Neural cell (in vitro differentiated cells): ENCODE measurements around the gene C9orf78. TPM values are rescaled to one million over a fixed set of nuclear protein-coding genes. Genes with fewer than 3 reads are reported as not detected.

ENCODE experiments used
- H2AFZ ChIP-seq: fragments of 200-600, 300-800 bp; sonication (generic), shearing (Covaris generic); 2 replicates; pipeline ENCODE4 v1.6.0; 2014; ENCODE audit warnings: low read depth, mild to moderate bottlenecking, antibody characterized with exemption, low read length, moderate library complexity
- H3F3A ChIP-seq: fragments of 200-600 bp; shearing (Covaris generic); 2 replicates; pipeline ENCODE4 v1.6.1; 2016; ENCODE audit warnings: mild to moderate bottlenecking, moderate library complexity, mixed read lengths, antibody characterized with exemption, low read length; ENCODE audit not compliant: insufficient read depth, poor library complexity, severe bottlenecking
- H3K27ac ChIP-seq: fragments of 200-600, 300-800 bp; sonication (generic), shearing (Covaris generic); 2 replicates; pipeline ENCODE4 v1.5.1; 2014; ENCODE audit warnings: mild to moderate bottlenecking, low read length, moderate library complexity
- H3K27me3 ChIP-seq: fragments of 300-800, 200-600 bp; sonication (generic), shearing (Covaris generic); 2 replicates; pipeline ENCODE4 v1.6.0; 2014; ENCODE audit warnings: mild to moderate bottlenecking, low read depth, low read length, moderate library complexity; ENCODE audit not compliant: insufficient read depth
- H3K36me3 ChIP-seq: fragments of 300-800, 200-600 bp; sonication (generic), shearing (Covaris generic); 2 replicates; pipeline ENCODE4 v1.5.1; 2014; ENCODE audit warnings: mild to moderate bottlenecking, antibody characterized with exemption, low read length, moderate library complexity; ENCODE audit not compliant: insufficient read depth
- H3K4me2 ChIP-seq: fragments of 300-800, 200-600 bp; sonication (generic), shearing (Covaris generic); 2 replicates; pipeline ENCODE4 v1.6.0; 2014; ENCODE audit warnings: mild to moderate bottlenecking, low read length
- H3K4me3 ChIP-seq: fragments of 300-800, 200-600 bp; sonication (generic), shearing (Covaris generic); 2 replicates; pipeline ENCODE4 v1.5.1; 2014; ENCODE audit warnings: mild to moderate bottlenecking, low read length, moderate library complexity
- H3K79me2 ChIP-seq: fragments of 200-600 bp; shearing (Covaris generic); replicated peaks from 2 replicates; pipeline ENCODE4 v1.6.0; 2014; ENCODE audit warnings: mild to moderate bottlenecking, low read length, moderate library complexity; ENCODE audit not compliant: insufficient read depth
- H3K9ac ChIP-seq: fragments of 300-800, 200-600 bp; sonication (generic), shearing (Covaris generic); 2 replicates; pipeline ENCODE4 v1.6.1; 2016; ENCODE audit warnings: mild to moderate bottlenecking, low read length, mixed read lengths
- H3K9me2 ChIP-seq: fragments of 200-600 bp; shearing (Covaris generic); 2 replicates; pipeline ENCODE4 v1.6.1; 2016; ENCODE audit warnings: mild to moderate bottlenecking, low read length, mixed read lengths; ENCODE audit not compliant: insufficient read depth
- H3K9me3 ChIP-seq: fragments of 200-600, 300-800 bp; sonication (generic), shearing (Covaris generic); 2 replicates; pipeline ENCODE4 v1.6.1; 2016; ENCODE audit warnings: mild to moderate bottlenecking, mixed run types, low read length, moderate library complexity, mixed read lengths
- H4K20me1 ChIP-seq: fragments of 200-600 bp; shearing (Covaris generic); 2 replicates; pipeline ENCODE4 v1.6.1; 2016; ENCODE audit warnings: mild to moderate bottlenecking, mixed run types; ENCODE audit not compliant: insufficient read depth
- EP300 ChIP-seq: fragments of 450-650 bp; conservative IDR thresholded peaks from 2 replicates; pipeline ENCODE4 v1.6.1; 2014; ENCODE audit warnings: antibody characterized with exemption, mild to moderate bottlenecking, moderate library complexity; ENCODE audit not compliant: poor library complexity, severe bottlenecking
- EZH2 ChIP-seq: fragments of 200-600, 300-800 bp; shearing (Covaris generic), sonication (generic); IDR thresholded peaks from 2 replicates; pipeline ENCODE4 v1.6.1; 2014; ENCODE audit warnings: antibody characterized with exemption, low read length, borderline replicate concordance, mild to moderate bottlenecking; ENCODE audit not compliant: insufficient read depth, poor library complexity, severe bottlenecking
- MXI1 ChIP-seq: fragments of 450-650 bp; conservative IDR thresholded peaks from 2 replicates; pipeline ENCODE4 v1.6.1; 2014; ENCODE audit warnings: antibody characterized with exemption, mild to moderate bottlenecking; ENCODE audit not compliant: poor library complexity, severe bottlenecking
- POLR2AphosphoS5 ChIP-seq: IDR thresholded peaks from 2 replicates; pipeline ENCODE4 v1.6.1; 2012
- RAD21 ChIP-seq: fragments of 450-650 bp; conservative IDR thresholded peaks from 2 replicates; pipeline ENCODE4 v1.6.1; 2014; ENCODE audit warnings: antibody characterized with exemption, mild to moderate bottlenecking, moderate library complexity
- REST ChIP-seq: IDR thresholded peaks from 2 replicates; pipeline ENCODE4 v1.6.1; 2012; ENCODE audit warnings: borderline replicate concordance
- SMC3 ChIP-seq: fragments of 450-650 bp; conservative IDR thresholded peaks from 2 replicates; pipeline ENCODE4 v1.6.1; 2014; ENCODE audit warnings: antibody characterized with exemption, mild to moderate bottlenecking, moderate library complexity; ENCODE audit not compliant: poor library complexity
- TAF1 ChIP-seq: IDR thresholded peaks from 2 replicates; pipeline ENCODE4 v1.6.1; 2012; ENCODE audit warnings: low read depth
- polyA plus RNA-seq: library from polyadenylated mRNA; depleted of rRNA; stranded (reverse); fragments of >200 nt; gene quantifications from 2 replicates; pipeline ENCODE4 v1.2.3, GENCODE V29; 2014
- TF ChIP-seq, protein P1 (sequence below): fragments of 450-650 bp; IDR thresholded peaks from 2 replicates; pipeline ENCODE4 v1.5.1; 2014; ENCODE audit warnings: antibody characterized with exemption, mild to moderate bottlenecking, moderate library complexity; ENCODE audit not compliant: poor library complexity, severe bottlenecking

C9orf78 gene
- polyA plus RNA-seq, 1 donor from 2014 or later: 91.3 TPM

DNA sequence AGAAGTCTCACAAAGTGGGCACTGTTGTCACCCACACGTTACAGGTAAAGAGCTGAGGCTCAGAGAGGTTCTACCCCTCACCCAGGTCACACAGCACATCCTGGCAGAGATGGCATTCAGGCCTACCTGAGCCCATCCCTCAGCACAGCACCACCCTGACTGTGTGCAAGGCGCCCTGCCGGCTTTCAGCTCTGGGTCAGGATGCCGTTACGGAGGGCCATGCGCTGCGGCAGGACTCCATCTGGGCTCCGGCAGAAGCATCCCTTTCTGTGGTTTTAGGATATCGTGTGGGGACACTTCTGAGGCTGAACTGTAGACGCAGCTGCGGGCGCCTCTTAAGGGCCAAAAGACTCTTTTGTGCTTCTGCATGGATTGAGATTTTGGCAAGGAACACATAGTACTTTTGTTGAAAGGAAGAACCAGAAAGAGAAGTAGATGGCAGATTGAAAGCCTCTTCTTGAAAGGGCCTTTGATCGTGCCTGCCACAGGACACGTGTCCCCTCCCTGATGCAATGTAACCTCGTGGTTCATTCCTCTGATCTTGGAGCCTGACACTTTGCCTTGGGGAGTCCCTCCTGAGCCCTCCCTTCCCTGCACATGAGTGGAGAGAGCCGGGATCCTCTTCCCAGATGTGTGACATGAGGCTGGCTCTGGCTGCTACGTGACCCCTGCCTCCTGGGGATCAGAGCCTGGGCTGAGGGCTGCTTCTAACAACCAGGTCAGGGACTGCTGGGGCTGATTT is 31.5 kb upstream of the C9orf78 start:
- Histone ChIP-seq H3K4me2 (no peak overlapping the region), H3K4me3 (no peak overlapping the region), H3K9me3 (no peaks in the 10 kb centered on the region), H3K27ac (no peak overlapping the region), H3K79me2 (no peaks in the 10 kb centered on the region), H3F3A (no peaks in the 10 kb centered on the region), H3K36me3 (no peaks in the 10 kb centered on the region), H3K9ac (no peak overlapping the region), H4K20me1 (no peaks in the 10 kb centered on the region), H3K27me3 (no peaks in the 10 kb centered on the region), H3K9me2 (no peaks in the 10 kb centered on the region), H2AFZ (no peak overlapping the region)
- TF ChIP-seq TAF1: no peak
- no peak for TF ChIP-seq EZH2
- TF ChIP-seq SMC3: no peak
- no peak for TF ChIP-seq EP300
- no peak for TF ChIP-seq REST
- no peak for TF ChIP-seq RAD21
- TF ChIP-seq MXI1: no peak
- TF ChIP-seq, protein P1, sequence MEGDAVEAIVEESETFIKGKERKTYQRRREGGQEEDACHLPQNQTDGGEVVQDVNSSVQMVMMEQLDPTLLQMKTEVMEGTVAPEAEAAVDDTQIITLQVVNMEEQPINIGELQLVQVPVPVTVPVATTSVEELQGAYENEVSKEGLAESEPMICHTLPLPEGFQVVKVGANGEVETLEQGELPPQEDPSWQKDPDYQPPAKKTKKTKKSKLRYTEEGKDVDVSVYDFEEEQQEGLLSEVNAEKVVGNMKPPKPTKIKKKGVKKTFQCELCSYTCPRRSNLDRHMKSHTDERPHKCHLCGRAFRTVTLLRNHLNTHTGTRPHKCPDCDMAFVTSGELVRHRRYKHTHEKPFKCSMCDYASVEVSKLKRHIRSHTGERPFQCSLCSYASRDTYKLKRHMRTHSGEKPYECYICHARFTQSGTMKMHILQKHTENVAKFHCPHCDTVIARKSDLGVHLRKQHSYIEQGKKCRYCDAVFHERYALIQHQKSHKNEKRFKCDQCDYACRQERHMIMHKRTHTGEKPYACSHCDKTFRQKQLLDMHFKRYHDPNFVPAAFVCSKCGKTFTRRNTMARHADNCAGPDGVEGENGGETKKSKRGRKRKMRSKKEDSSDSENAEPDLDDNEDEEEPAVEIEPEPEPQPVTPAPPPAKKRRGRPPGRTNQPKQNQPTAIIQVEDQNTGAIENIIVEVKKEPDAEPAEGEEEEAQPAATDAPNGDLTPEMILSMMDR: no peak
- TF ChIP-seq POLR2AphosphoS5: no peak

DNA sequence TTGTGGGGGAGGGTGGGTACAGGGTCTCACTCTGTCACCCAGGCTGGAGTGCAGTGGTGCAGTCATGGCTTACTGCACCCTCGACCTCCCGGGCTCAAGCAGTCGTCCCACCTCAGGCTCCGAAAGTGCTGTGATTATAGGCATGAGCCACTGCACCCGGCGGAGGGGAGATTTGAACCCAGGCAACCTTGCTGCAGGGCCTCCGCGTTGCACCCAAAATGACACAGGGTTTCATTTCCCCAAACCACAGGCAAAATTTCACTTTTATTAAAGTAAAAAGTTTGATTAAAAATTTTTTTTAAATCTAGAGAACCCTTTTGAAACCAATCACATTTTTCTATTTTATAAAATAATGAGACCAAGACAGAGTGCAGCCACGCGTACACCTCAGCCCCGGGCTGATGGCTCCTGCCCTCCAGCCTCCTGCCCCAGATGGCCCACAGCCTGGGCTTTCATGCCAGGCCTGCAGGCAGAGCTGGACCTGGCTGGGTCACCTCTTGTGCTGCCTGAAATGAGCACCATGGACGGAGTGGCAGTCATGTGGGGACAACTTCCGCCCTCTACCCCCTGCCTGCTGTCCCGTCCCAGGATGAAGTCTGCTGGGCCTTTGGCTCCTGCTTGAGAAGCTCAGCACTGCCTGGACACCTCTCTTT is 30.7 kb upstream of the C9orf78 start:
- H3K9me2 ChIP-seq: no peaks in the 10 kb centered on the region
- H3K9ac ChIP-seq: no peak overlapping the region
- H4K20me1 ChIP-seq: no peaks in the 10 kb centered on the region
- no peak overlapping the region for H3K4me2 ChIP-seq
- H3K79me2 ChIP-seq: no peaks in the 10 kb centered on the region
- no peak overlapping the region for H2AFZ ChIP-seq
- no peak overlapping the region for H3K27ac ChIP-seq
- TF ChIP-seq SMC3 (no peak), TAF1 (no peak), MXI1 (no peak), POLR2AphosphoS5 (no peak), EP300 (no peak), RAD21 (no peak), EZH2 (no peak), REST (no peak)
- TF ChIP-seq, protein P1: no peak
- no peak overlapping the region for H3K4me3 ChIP-seq
- H3K9me3 ChIP-seq: no peaks in the 10 kb centered on the region
- no peaks in the 10 kb centered on the region for H3K27me3 ChIP-seq
- H3K36me3 ChIP-seq: no peaks in the 10 kb centered on the region
- H3F3A ChIP-seq: no peaks in the 10 kb centered on the region
